Measurements from ENCODE around the gene EIPR1.
A peak's percentile ranks its signal among the peaks of the same experiment; 100 is the strongest.

EIPR1 gene

DNA sequence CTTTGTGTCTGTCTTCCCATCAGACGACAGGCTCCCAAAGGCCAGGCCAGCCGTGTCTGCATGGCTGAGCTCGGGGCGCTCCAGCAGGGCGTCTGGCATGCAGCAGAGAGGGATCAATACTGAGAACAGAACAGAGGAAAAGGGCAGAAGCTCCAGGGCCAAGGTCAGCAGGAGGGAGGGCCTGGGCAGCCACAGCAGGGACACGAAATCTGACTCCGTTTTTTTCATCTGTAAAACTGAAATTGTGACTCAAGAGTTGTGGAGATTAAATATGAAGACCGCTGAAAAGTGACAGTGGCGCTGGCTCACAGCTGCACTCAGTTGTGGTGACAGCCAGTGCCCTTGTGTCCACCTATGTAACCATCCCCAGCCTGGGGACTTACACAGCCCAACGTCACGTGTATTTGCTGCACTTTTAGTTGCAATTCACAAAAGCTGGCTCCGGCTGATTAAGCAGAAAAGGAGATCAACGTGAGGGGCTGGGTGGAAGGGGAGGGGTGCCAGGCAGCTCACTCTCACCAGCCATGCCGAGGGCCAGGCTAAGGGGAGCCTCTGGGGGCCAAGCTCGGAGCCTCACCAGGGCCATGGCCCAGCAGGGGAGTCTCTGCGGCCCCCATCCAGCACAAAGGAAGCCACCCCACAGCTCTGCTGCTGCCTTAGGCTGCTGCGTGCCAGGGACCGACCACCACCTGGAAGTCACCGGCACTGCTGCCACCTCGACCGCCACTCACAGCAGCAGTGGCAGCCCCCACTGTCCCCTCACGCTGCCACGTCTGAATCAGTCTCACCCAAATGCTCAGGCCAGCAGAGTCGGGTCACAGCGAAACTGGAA lies 74.7 kb downstream of the EIPR1 start:
- peak overlapping the region; percentile 25 for H3K4me3 ChIP-seq (ENCODE audit: low read length)
- no peaks in the 10 kb centered on the region for H3K36me3 ChIP-seq (ENCODE audit: control insufficient read depth, insufficient read depth, low read length)
- no peaks in the 10 kb centered on the region for H3K27me3 ChIP-seq (ENCODE audit: control insufficient read depth, insufficient read depth, low read length)
- no peaks in the 10 kb centered on the region for H3K4me1 ChIP-seq (ENCODE audit: control insufficient read depth, insufficient read depth, low read length)
- no peak overlapping the region for H3K9ac ChIP-seq (ENCODE audit: low read length)
- H3K27ac ChIP-seq (ENCODE audit: low read depth, low read length) = no peak overlapping the region

DNA sequence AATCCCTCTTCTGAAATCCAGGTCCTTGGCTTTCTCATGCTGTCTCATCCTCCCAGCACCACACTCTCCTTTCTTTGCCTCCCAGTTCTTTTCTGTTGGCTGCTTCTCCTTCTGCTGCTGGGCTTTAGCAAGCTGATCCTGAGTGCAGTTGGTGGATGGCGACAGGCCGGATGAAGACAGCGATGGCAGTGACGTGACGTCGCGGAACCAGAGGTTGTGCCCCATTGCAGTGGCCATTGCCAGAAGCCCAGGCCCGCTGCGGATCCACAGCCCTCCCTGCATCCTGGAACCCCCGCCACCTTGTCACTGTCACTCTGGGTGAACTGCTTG lies 75.2 kb downstream of the EIPR1 start:
- no peak overlapping the region for H3K9ac ChIP-seq (ENCODE audit: low read length)
- H3K27me3 ChIP-seq (ENCODE audit: control insufficient read depth, insufficient read depth, low read length) = no peaks in the 10 kb centered on the region
- no peak overlapping the region for H3K4me3 ChIP-seq (ENCODE audit: low read length)
- no peaks in the 10 kb centered on the region for H3K36me3 ChIP-seq (ENCODE audit: control insufficient read depth, insufficient read depth, low read length)
- no peak overlapping the region for H3K27ac ChIP-seq (ENCODE audit: low read depth, low read length)
- no peaks in the 10 kb centered on the region for H3K4me1 ChIP-seq (ENCODE audit: control insufficient read depth, insufficient read depth, low read length)

DNA sequence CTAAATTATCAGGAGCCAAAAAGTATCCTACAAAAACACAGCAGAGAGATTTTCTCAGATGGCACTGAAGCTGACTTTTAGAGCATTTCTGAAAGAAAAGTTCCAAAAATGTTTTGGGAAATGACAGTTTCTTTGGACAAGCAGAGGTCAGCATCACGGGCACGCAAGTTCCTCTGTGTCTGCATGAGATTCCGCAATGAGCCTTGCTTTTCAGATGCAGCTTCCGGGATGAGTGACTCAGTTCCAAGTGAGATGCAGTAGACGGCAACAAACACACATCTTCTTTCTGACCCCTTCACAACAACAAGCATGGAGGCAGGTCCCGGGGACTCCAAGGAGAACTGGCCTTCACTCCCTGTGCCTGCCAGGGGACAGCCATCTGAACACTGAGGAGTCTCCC lies 76.6 kb downstream of the EIPR1 start:
- no peak overlapping the region for H3K9ac ChIP-seq (ENCODE audit: low read length)
- no peak overlapping the region for H3K4me3 ChIP-seq (ENCODE audit: low read length)
- no peaks in the 10 kb centered on the region for H3K4me1 ChIP-seq (ENCODE audit: control insufficient read depth, insufficient read depth, low read length)
- no peaks in the 10 kb centered on the region for H3K27me3 ChIP-seq (ENCODE audit: control insufficient read depth, insufficient read depth, low read length)
- no peak overlapping the region for H3K27ac ChIP-seq (ENCODE audit: low read depth, low read length)
- no peaks in the 10 kb centered on the region for H3K36me3 ChIP-seq (ENCODE audit: control insufficient read depth, insufficient read depth, low read length)

DNA sequence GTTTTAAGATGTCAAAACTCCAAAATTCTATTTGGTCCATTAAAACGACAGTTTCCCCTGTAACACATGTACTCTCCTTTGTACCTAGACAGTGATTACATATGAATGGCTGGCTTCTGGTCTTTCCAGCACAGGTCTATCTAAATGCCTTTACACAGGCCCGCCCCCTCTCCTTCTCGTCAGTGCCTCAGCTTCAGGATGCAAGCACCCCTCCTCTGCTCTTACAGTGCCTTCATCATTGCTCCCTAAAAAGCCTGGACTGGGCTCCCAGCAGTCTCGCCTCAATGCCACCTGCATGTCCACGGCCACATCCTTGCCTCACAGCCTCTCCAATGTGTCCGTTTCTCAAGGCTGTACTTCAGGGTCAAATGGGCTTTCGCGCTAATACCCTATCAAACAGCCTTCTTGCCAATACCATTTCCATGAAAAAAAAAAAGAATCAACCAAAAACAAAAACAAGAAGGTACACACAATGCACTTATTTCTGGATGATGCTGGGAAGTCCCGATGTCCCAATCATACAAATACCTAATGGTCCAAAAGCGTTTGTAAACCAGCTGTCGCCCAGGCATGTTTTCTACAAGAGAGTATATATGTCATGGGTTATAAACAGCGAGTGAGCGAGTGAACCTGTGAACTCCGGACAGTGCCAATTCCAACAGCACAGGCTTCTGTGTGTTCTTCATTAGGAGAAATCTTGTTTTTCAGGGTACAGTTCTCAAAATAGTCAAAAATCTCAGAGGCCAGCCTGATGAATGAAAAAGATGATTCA lies 77.2 kb downstream of the EIPR1 start:
- Histone ChIP-seq H3K4me3 (ENCODE audit: low read length) (no peak overlapping the region), H3K4me1 (ENCODE audit: control insufficient read depth, insufficient read depth, low read length) (no peaks in the 10 kb centered on the region), H3K9ac (ENCODE audit: low read length) (no peak overlapping the region), H3K27ac (ENCODE audit: low read depth, low read length) (no peak overlapping the region), H3K27me3 (ENCODE audit: control insufficient read depth, insufficient read depth, low read length) (no peaks in the 10 kb centered on the region), H3K36me3 (ENCODE audit: control insufficient read depth, insufficient read depth, low read length) (no peaks in the 10 kb centered on the region)

DNA sequence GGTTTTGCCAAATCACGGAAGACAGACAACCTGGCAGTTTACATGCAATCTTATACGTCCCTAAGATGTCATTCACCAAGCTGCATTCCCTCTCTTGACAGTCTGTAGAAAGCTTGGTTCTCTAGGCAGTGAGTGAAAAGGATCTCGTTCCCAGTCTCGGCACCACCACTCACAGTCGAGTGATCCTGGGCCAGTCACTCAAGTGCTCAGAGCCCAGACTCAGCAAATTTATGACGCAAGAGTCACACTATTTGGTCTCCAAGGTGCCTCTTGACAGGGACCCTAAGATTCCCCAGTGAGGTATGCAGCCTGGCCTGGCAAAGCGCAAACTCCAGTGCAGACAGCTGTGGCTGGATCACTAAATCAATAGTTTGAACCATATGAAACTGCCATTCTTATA lies 77.9 kb downstream of the EIPR1 start:
- Histone ChIP-seq H3K4me1 (ENCODE audit: control insufficient read depth, insufficient read depth, low read length) (no peaks in the 10 kb centered on the region), H3K9ac (ENCODE audit: low read length) (no peak overlapping the region), H3K36me3 (ENCODE audit: control insufficient read depth, insufficient read depth, low read length) (no peaks in the 10 kb centered on the region), H3K4me3 (ENCODE audit: low read length) (no peak overlapping the region), H3K27ac (ENCODE audit: low read depth, low read length) (no peak overlapping the region), H3K27me3 (ENCODE audit: control insufficient read depth, insufficient read depth, low read length) (no peaks in the 10 kb centered on the region)

DNA sequence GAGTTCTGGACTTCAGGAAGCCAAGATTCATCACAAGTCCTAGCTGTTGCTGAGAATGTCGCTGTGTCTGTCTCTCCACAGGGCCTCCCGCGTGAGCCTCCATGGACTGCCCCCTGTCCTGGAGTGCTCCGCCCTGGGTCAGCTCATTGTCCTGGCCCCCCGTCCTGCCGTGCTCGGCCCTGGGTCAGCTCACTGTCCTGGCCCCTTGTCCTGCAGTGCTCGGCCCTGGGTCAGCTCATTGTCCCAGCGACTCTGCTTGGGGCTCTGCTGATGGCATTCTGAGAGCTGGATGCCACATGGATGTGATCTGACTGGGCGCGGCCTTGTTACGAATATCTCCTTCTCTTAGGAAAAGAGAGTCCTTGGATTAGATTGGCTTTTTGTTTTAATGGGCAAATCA lies 78.5 kb downstream of the EIPR1 start:
- Histone ChIP-seq H3K9ac (ENCODE audit: low read length) (no peak overlapping the region), H3K36me3 (ENCODE audit: control insufficient read depth, insufficient read depth, low read length) (no peaks in the 10 kb centered on the region), H3K27me3 (ENCODE audit: control insufficient read depth, insufficient read depth, low read length) (no peaks in the 10 kb centered on the region), H3K4me3 (ENCODE audit: low read length) (no peak overlapping the region), H3K27ac (ENCODE audit: low read depth, low read length) (no peak overlapping the region), H3K4me1 (ENCODE audit: control insufficient read depth, insufficient read depth, low read length) (no peaks in the 10 kb centered on the region)

DNA sequence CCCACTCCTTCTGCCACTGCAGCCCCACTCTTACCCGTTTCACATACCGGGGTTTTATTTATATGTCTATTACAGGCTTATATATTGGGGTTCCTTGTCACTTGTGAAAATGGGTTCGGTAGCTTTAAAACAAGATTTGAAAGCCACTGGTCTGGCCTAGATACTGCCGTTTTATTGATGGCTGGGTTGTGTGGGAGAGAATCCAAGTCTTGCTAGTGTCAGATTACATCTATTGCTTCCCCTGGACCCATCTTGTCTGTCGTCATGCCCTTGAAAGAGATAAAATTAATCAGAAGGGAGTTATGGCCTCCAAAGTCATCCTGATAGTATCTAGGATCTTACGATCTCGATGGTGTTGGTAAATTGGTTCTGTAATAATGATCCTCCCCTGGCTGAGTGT lies 79.4 kb downstream of the EIPR1 start:
- Histone ChIP-seq H3K9ac (ENCODE audit: low read length) (no peak overlapping the region), H3K4me3 (ENCODE audit: low read length) (no peak overlapping the region), H3K36me3 (ENCODE audit: control insufficient read depth, insufficient read depth, low read length) (no peaks in the 10 kb centered on the region), H3K27ac (ENCODE audit: low read depth, low read length) (no peak overlapping the region), H3K27me3 (ENCODE audit: control insufficient read depth, insufficient read depth, low read length) (no peaks in the 10 kb centered on the region), H3K4me1 (ENCODE audit: control insufficient read depth, insufficient read depth, low read length) (no peaks in the 10 kb centered on the region)

DNA sequence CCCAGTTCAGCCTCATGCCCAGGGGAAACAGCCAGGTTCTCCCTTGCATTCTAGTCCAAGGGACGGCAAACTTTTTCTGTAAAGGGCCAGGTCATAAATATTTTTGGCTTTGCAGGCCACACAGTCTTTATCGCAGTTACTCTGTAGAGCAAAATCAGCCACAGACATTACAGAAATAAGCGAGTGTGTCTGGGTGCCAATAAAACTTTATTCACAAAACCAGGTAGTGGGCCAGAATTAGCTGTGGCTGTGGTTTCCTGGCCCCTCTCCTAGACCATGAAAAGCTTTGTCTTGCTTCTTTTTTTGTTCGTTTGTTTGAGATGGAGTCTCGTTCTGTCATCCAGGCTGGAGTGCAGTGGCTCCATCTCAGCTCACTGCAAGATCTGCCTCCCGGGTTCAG lies 80.1 kb downstream of the EIPR1 start:
- Histone ChIP-seq H3K4me1 (ENCODE audit: control insufficient read depth, insufficient read depth, low read length) (no peaks in the 10 kb centered on the region), H3K4me3 (ENCODE audit: low read length) (no peak overlapping the region), H3K27ac (ENCODE audit: low read depth, low read length) (no peak overlapping the region)

DNA sequence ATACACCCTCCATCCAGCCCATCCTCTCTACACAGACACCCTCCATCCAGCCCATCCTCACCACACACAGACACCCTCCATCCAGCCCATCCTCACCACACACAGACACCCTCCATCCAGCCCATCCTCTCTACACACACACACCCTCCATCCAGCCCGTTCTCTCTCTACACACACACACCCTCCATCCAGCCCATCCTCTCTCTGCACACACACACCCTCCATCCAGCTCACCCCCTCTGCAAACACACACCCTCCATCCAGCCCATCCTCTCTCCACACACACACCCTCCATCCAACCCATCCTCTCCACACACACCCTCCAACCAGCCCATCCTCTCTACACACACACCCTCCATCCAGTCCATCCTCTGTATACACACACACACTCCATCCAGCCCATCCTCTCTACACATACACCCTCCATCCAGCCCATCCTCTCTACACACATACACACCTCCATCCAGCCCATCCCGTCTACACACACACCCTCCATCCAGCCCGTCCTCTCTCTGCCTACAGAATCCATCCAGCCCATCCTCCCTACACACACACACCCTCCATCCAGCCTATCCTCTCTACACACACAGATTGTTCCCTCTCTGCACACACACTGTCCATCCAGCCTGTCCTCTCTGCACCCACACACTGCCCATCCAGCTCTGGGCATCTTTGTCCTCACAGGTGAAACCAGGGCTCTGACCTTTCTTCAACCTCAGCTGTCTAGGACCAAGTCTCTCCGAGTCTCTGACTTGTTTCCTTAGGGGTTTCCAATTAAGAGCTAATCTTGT lies 81.2 kb downstream of the EIPR1 start:
- Histone ChIP-seq H3K27ac (ENCODE audit: low read depth, low read length) (no peak overlapping the region), H3K9ac (ENCODE audit: low read length) (no peak overlapping the region), H3K27me3 (ENCODE audit: control insufficient read depth, insufficient read depth, low read length) (no peaks in the 10 kb centered on the region), H3K4me3 (ENCODE audit: low read length) (no peak overlapping the region), H3K36me3 (ENCODE audit: control insufficient read depth, insufficient read depth, low read length) (no peaks in the 10 kb centered on the region), H3K4me1 (ENCODE audit: control insufficient read depth, insufficient read depth, low read length) (no peaks in the 10 kb centered on the region)

More for the DNA sequence above, 80.1 kb downstream of the EIPR1 start:
- no peak overlapping the region for H3K9ac ChIP-seq (ENCODE audit: low read length)
- H3K36me3 ChIP-seq (ENCODE audit: control insufficient read depth, insufficient read depth, low read length) = no peaks in the 10 kb centered on the region
- no peaks in the 10 kb centered on the region for H3K27me3 ChIP-seq (ENCODE audit: control insufficient read depth, insufficient read depth, low read length)

DNA sequence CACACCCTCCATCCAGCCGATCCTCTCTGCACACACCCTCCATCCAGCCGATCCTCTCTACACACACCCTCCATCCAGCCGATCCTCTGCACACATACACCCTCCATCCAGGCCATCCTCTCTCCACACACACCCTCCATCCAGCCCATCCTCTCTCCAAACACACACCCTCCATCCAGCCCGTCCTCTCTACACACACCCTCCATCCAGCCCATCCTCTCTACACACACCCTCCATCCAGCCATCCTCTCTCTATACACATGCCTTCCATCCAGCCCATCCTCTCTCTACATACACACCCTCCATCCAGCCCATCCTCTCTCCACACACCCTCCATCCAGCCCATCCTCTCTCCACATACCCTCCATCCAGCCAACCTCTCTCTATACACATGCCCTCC lies 83.1 kb downstream of the EIPR1 start:
- Histone ChIP-seq H3K36me3 (ENCODE audit: control insufficient read depth, insufficient read depth, low read length) (no peaks in the 10 kb centered on the region), H3K9ac (ENCODE audit: low read length) (no peak overlapping the region), H3K4me3 (ENCODE audit: low read length) (no peak overlapping the region), H3K4me1 (ENCODE audit: control insufficient read depth, insufficient read depth, low read length) (no peaks in the 10 kb centered on the region), H3K27me3 (ENCODE audit: control insufficient read depth, insufficient read depth, low read length) (no peaks in the 10 kb centered on the region), H3K27ac (ENCODE audit: low read depth, low read length) (no peak overlapping the region)

DNA sequence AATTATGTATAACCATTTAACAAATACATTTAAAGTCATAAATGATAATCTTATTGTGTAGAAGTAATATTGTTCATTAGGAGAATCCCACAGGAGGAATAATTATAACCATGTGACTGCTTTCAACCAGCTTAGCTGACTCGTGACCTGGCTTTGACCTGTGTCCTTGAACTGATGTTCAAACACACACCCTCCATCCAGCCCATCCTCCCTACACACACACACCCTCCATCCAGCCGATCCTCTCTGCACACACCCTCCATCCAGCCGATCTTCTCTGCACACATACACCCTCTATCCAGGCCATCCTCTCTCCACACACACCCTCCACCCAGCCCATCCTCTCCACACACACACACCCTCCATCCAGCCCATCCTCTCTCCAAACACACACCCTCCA lies 83.5 kb downstream of the EIPR1 start:
- no peaks in the 10 kb centered on the region for H3K4me1 ChIP-seq (ENCODE audit: control insufficient read depth, insufficient read depth, low read length)
- H3K27me3 ChIP-seq (ENCODE audit: control insufficient read depth, insufficient read depth, low read length) = no peaks in the 10 kb centered on the region
- no peak overlapping the region for H3K4me3 ChIP-seq (ENCODE audit: low read length)
- H3K36me3 ChIP-seq (ENCODE audit: control insufficient read depth, insufficient read depth, low read length) = no peaks in the 10 kb centered on the region
- H3K27ac ChIP-seq (ENCODE audit: low read depth, low read length) = no peak overlapping the region
- H3K9ac ChIP-seq (ENCODE audit: low read length) = no peak overlapping the region

DNA sequence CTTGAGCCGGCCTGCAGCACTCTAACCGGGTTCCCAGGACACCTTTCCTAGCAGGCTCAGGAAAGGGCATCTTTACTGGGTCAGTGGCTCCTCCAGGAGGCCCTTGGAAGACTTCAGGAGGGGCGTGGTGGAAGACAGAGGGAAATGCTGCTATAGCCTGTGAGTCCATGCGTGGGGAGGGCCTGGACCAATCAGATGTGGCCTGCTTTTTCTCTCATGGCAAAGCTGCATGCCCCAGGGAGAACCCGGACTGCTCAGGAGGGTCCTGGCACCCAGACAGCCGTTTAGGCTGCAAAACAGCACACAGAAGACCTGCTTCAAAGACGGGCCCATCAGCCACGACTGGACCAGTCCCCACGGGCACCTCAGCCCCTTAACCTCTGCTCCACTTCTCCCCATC lies 84.4 kb downstream of the EIPR1 start:
- no peak overlapping the region for H3K9ac ChIP-seq (ENCODE audit: low read length)
- H3K4me3 ChIP-seq (ENCODE audit: low read length) = no peak overlapping the region
- no peak overlapping the region for H3K27ac ChIP-seq (ENCODE audit: low read depth, low read length)
- no peaks in the 10 kb centered on the region for H3K27me3 ChIP-seq (ENCODE audit: control insufficient read depth, insufficient read depth, low read length)
- no peaks in the 10 kb centered on the region for H3K4me1 ChIP-seq (ENCODE audit: control insufficient read depth, insufficient read depth, low read length)
- no peaks in the 10 kb centered on the region for H3K36me3 ChIP-seq (ENCODE audit: control insufficient read depth, insufficient read depth, low read length)

All from rectal smooth muscle tissue (tissue), 1 donor.